Measurements from ENCODE around the gene AP1S1.
"Not testable (repeated sequence)": the region's sequence is repeated elsewhere in the genome, so short reads cannot be mapped to it uniquely, and the experiment has no call there.

The AP1S1 gene

GRCh38 chr7:101201695-101202602 is 47.7 kb downstream of the AP1S1 start:
- no peak for DNase-seq (ENCODE audit: low read depth)

- no peak for DNase-seq (ENCODE audit: low read depth)
Observed at GRCh38 chr7:101202603-101202918, 48.3 kb downstream of the AP1S1 start.

GRCh38 chr7:101203740-101204738 is 49.8 kb downstream of the AP1S1 start:
- not testable (repeated sequence) for DNase-seq (ENCODE audit: low read depth)

GRCh38 chr7:101205901-101206664 is 51.8 kb downstream of the AP1S1 start:
- no peak for DNase-seq (ENCODE audit: low read depth)

- DNase-seq (ENCODE audit: low read depth) = no peak
Observed at GRCh38 chr7:101206665-101207042, 52.4 kb downstream of the AP1S1 start.

- DNase-seq (ENCODE audit: low read depth) = no peak
Observed at GRCh38 chr7:101207459-101207858, 53.2 kb downstream of the AP1S1 start.

GRCh38 chr7:101208794-101209193 is 54.5 kb downstream of the AP1S1 start:
- DNase-seq (ENCODE audit: low read depth) = no peak

- DNase-seq (ENCODE audit: low read depth) = no peak
Observed at GRCh38 chr7:101210143-101210542, 55.9 kb downstream of the AP1S1 start.

All from non-pigmented ciliary epithelial cell (primary cell).